ENCODE results near the gene GPSM1.

The GPSM1 gene

DNA sequence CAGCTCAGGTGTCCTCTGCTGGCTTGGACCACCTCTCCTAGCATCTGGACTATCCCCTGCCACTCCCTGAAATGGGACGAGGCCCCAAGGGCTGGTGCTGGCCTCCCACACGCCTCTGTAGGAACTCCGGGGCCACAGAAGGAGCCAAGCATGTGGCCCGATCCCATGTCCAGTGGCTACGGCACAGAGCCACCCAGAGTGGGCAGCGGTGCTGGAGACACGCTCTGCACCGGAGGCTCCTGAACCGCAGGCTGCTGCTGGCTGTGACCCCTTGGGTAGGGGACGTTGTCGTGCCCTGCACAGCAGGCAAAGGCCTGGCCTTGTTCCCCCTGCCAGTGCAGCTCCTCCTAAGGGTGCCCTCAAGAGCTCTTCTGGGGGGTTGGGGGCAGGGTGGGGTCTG is 52.6 kb downstream of the GPSM1 start:
- no peak for DNase-seq

GRCh38 chr9:136380381-136380780 is 53.0 kb downstream of the GPSM1 start:
- DNase-seq = no peak

GRCh38 chr9:136381311-136381710 is 54.0 kb downstream of the GPSM1 start:
- DNase-seq = no peak

- DNase-seq = no peak
Observed at GRCh38 chr9:136381966-136382513, 54.7 kb downstream of the GPSM1 start.

- no peak for DNase-seq
Observed at GRCh38 chr9:136383436-136383835, 56.1 kb downstream of the GPSM1 start.

DNA sequence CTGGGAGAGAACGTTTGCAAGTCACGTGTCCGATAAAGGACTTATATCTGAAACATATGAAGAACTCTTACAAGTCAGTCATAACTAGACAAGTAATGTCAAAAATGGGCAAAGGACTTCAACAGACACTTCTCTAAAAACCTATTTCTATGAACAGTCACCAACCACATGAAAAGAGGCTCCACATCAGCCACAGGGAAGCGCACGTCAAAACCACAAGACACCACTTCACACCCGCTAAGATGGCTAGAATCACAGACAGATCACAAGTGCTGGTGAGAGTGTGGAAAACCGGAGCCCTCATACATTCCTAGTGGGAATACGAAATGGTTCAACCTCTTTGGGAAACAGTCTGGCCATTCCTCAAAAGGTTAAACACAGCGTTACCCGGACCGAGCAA is 57.7 kb downstream of the GPSM1 start:
- no peak for DNase-seq

DNA sequence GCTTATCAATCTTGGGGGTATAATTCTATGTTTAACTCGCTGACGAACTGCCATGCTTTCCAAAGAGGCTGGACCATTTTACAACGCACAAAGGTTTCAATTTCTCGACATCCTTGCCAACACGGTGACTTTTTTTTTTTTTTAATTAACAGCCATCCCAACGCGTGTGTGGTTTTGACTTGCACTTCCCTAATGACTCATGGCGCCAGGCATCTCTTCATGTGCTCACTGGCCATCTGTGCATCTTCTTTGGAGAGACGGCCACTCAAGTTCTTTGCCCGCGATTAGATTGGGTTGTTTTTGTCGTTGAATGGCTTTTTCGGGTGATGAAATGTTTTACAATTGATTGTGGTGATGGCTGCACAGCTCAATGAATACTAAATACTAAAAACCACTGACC is 58.7 kb downstream of the GPSM1 start:
- peak; percentile 43 for DNase-seq

DNA sequence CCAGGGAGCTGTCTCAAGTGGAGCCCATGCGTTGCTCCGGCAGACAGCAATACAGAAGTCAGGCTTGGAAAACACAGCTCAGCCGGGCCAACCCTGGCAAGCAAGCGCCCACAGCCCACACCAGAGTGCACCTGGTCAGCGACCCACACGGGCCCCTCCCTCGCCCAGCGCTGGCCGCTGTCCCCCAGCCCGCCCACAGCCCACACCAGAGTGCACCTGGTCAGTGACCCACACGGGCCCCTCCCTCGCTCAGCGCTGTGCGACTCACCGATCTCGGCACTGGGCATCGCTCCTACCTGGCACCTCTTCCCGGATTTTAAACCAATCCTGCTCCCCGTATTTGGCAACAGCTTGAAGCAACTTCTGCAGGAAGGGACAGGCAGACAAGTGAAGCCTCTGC is 59.9 kb downstream of the GPSM1 start:
- DNase-seq = no peak

- DNase-seq = no peak
Observed at GRCh38 chr9:136389396-136389795, 62.1 kb downstream of the GPSM1 start.

- no peak for DNase-seq
Observed at GRCh38 chr9:136391737-136392537, 64.6 kb downstream of the GPSM1 start.

- DNase-seq = no peak
Observed at GRCh38 chr9:136392538-136393449, 65.5 kb downstream of the GPSM1 start.

DNA sequence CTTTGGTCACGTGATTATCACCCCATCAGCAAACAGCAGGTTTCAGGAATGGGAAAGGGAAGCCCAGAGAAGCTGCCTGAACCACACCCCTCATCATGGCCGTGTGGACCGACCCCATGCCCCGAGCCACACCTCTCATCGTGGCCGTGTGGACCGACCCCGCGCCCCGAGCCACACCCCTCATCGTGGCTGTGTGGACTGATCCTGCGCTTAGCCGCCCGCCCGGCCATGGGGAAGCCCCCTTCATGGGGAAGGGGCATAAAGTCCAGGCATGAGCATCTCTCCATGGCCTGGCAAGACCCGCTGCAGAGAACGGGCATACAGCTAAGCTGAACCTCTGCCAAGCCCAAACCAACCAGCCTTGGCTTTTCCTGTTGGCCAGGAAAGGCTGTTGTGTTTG is 66.2 kb downstream of the GPSM1 start:
- no peak for DNase-seq

GRCh38 chr9:136394312-136395019 is 67.1 kb downstream of the GPSM1 start:
- no peak for DNase-seq

DNA sequence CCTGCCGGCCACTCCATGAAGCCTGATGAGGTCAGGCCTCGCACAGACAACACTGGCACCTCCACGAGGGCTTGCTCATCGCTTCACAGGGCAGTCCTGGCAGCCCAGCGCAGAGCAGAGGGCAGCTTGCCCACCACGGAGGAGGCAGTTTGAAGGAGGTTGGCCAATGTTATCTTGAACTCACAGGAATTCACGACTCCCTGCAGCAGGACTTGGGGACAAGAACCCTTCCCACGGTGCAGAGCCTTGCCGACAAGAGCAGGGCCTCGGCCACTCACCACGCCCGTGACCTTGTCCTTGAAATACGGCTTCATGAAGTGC is 67.6 kb downstream of the GPSM1 start:
- DNase-seq = no peak

GRCh38 chr9:136395345-136396218 is 68.2 kb downstream of the GPSM1 start:
- DNase-seq = no peak

GRCh38 chr9:136396219-136396515 is 68.8 kb downstream of the GPSM1 start:
- DNase-seq = no peak

DNA sequence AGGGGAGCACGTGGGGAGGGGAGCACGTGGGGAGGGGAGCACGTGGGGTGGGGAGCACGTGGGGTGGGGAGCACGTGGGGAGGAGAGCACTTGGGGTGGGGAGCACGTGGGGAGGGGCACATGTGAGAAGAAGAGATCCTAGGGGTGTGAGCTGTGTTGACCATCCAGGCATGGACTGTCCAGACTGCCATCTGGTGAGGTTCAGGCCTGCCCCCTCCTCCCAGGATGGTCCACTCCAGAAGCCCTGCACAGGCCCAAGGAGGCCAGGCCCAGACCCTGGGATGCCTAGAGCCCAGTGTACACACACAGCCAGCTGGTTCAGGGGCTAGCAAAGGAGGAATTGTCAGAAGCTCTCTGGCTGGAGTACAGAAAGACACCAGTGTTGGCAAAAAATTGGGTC is 70.3 kb downstream of the GPSM1 start:
- no peak for DNase-seq

GRCh38 chr9:136398286-136398685 is 70.9 kb downstream of the GPSM1 start:
- DNase-seq = no peak

GRCh38 chr9:136399176-136400037 is 72.1 kb downstream of the GPSM1 start:
- DNase-seq = peak; percentile 52

DNA sequence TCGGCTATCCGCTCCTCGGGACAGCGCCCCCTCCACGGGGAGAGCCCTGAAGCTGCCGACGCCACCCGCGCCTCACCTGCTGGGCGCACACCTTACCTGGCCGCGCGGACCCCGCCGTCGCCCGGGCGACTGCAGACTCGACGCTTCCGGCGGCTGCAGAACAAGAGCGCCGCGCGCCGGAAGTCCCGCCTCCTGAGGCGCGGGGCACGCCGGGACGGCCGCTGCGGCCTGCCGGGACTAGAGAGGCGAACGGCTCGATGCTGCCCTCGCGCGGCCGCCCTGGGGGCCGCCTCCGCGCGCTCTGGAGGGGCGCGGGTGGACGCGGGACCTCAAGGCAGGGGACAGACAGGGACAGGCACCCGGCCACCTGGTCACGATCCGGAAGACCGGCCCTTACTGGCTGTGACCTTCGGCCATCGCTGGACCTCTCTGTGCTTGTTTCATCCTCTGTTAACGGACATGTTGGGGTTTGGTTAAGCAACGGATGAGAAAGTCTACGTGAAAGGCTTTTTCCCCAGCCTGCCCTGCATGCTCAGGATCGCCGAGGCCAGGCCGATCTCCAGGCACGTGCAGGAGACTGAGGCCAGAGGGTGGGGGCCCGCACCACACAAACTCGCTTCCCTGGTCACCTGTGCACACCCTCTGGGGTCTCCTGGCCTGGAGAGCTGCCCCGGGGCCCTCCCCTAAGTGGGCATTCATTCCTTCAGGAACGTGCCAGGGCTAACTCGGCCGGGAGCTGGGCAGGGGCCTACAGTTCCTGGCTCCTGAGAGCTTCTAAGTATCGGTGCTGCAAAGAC is 72.9 kb downstream of the GPSM1 start, which contains the start of gene SNAPC4:
Gene SNAPC4 (minus strand): TSS at position 133 of the 797 bp plus-strand sequence. CDS start 1,742 bp downstream, outside the sequence.
- DNase-seq = peak; percentile 95

Data from activated CD4-positive, alpha-beta T cell treated with anti-CD3 and anti-CD28 coated beads, Interleukin-10, Interleukin-2, amounts not matched to agents 100 ng/mL and 50 ng/mL, durations not matched to agents 16 hours and 8 hours (primary cell).